Neural crest cell (in vitro differentiated cells): ENCODE data around the gene ZNF277. TPM values are rescaled to one million over a fixed set of nuclear protein-coding genes. Genes with fewer than 3 reads are reported as not detected.
A peak's percentile ranks its signal among the peaks of the same experiment; 100 is the strongest.

Experiments
- DNase-seq: peaks from one replicate; pipeline ENCODE4 v3.0.0; 2021; ENCODE audit warnings: low read depth, mixed read lengths, low spot score
- H3K27ac Mint-ChIP-seq: one replicate; pipeline ENCODE4 v1.8.0; 2021; ENCODE audit warnings: mild to moderate bottlenecking, mixed read lengths; ENCODE audit not compliant: unreplicated experiment
- H3K27me3 Mint-ChIP-seq: 2 replicates; pipeline ENCODE4 v1.8.0; 2021; ENCODE audit warnings: low read depth, mild to moderate bottlenecking, mixed read lengths
- H3K36me3 Mint-ChIP-seq: 2 replicates; pipeline ENCODE4 v1.8.0; 2021; ENCODE audit warnings: low read depth, mild to moderate bottlenecking, mixed read lengths
- H3K4me1 Mint-ChIP-seq: 2 replicates; pipeline ENCODE4 v1.8.0; 2021; ENCODE audit warnings: mixed read lengths
- H3K4me3 Mint-ChIP-seq: one replicate; pipeline ENCODE4 v1.8.0; 2021; ENCODE audit warnings: mild to moderate bottlenecking, mixed read lengths
- H3K9me3 Mint-ChIP-seq: 2 replicates; pipeline ENCODE4 v1.8.0; 2021; ENCODE audit warnings: mixed read lengths
- CTCF ChIP-seq: fragments of 200-600 bp; sonication (generic); conservative IDR thresholded peaks from 2 replicates; pipeline ENCODE4 v1.5.0; 2021; ENCODE audit warnings: antibody characterized with exemption, mild to moderate bottlenecking
- total RNA-seq: library from RNA; stranded (reverse); gene quantifications from 2 replicates; pipeline ENCODE4 v1.2.1, GENCODE V29; 2021

ZNF277 gene
- total RNA-seq, 1 donor from 2014 or later = 20.2 TPM

- Mint-ChIP-seq H3K27ac (no peak overlapping the region), H3K4me1 (peaks cover 35% of the 10 kb centered on the region), H3K36me3 (no peaks in the 10 kb centered on the region)
Observed at GRCh38 chr7:112176693-112177415, 29.6 kb upstream of the ZNF277 start.

GRCh38 chr7:112180223-112180622 is 26.3 kb upstream of the ZNF277 start:
- H3K36me3 Mint-ChIP-seq = no peaks in the 10 kb centered on the region
- no peaks in the 10 kb centered on the region for H3K27me3 Mint-ChIP-seq
- TF ChIP-seq CTCF = no peak
- H3K9me3 Mint-ChIP-seq = no peaks in the 10 kb centered on the region
- no peak overlapping the region for H3K27ac Mint-ChIP-seq
- no peak overlapping the region for H3K4me3 Mint-ChIP-seq
- H3K4me1 Mint-ChIP-seq = peaks cover 50% of the 10 kb centered on the region
- DNase-seq = no peak

More at GRCh38 chr7:112176693-112177415, 29.6 kb upstream of the ZNF277 start:
- Mint-ChIP-seq H3K4me3 (no peak overlapping the region), H3K27me3 (no peaks in the 10 kb centered on the region), H3K9me3 (no peaks in the 10 kb centered on the region)
- no peak for DNase-seq
- TF ChIP-seq CTCF = no peak

GRCh38 chr7:112182749-112183148 is 23.7 kb upstream of the ZNF277 start:
- H3K9me3 Mint-ChIP-seq = no peaks in the 10 kb centered on the region
- peaks cover 55% of the 10 kb centered on the region for H3K4me1 Mint-ChIP-seq
- H3K36me3 Mint-ChIP-seq = no peaks in the 10 kb centered on the region
- H3K27me3 Mint-ChIP-seq = no peaks in the 10 kb centered on the region
- no peak for DNase-seq
- H3K4me3 Mint-ChIP-seq = no peak overlapping the region
- peak overlapping the region; percentile 59 for H3K27ac Mint-ChIP-seq
- no peak for TF ChIP-seq CTCF

GRCh38 chr7:112183266-112183665 is 23.2 kb upstream of the ZNF277 start:
- DNase-seq = no peak
- no peaks in the 10 kb centered on the region for H3K9me3 Mint-ChIP-seq
- H3K27ac Mint-ChIP-seq = peak overlapping the region; percentile 59
- H3K27me3 Mint-ChIP-seq = no peaks in the 10 kb centered on the region
- peaks cover 55% of the 10 kb centered on the region for H3K4me1 Mint-ChIP-seq
- TF ChIP-seq CTCF = no peak
- no peaks in the 10 kb centered on the region for H3K36me3 Mint-ChIP-seq
- no peak overlapping the region for H3K4me3 Mint-ChIP-seq

- no peak for TF ChIP-seq CTCF
- H3K27ac Mint-ChIP-seq = no peak overlapping the region
- no peaks in the 10 kb centered on the region for H3K27me3 Mint-ChIP-seq
- no peak for DNase-seq
- H3K4me3 Mint-ChIP-seq = no peak overlapping the region
- H3K4me1 Mint-ChIP-seq = peaks cover 50% of the 10 kb centered on the region
- no peaks in the 10 kb centered on the region for H3K9me3 Mint-ChIP-seq
- H3K36me3 Mint-ChIP-seq = no peaks in the 10 kb centered on the region
Observed at GRCh38 chr7:112184455-112184854, 22.0 kb upstream of the ZNF277 start.
